Panc1 (cell line): ENCODE measurements around the gene HPN. TPM values are rescaled to one million over a fixed set of nuclear protein-coding genes. Genes with fewer than 3 reads are reported as not detected.

ENCODE experiments used
- ATAC-seq: fragments of 200-7000 bp; cut with Tn5 transposase; 2 replicates; pipeline ENCODE4 v1.9.1; 2020; ENCODE audit warnings: mild to moderate bottlenecking, moderate library complexity
- BruUV-seq: library from RNA; stranded (reverse); fragments of 400-500 nt; replicated peaks from 2 replicates; lab custom pipeline; 2021; lab: Mats Ljungman, UMichigan
- CTCF ChIA-PET: fragments of 300-600 bp; sonication (Branson Sonifier 250); formaldehyde crosslinking; loops from one replicate; lab custom pipeline; 2022; ENCODE audit warnings: antibody characterized with exemption; lab: Charles Lee
- POLR2A ChIA-PET: fragments of 300-600 bp; sonication (Branson Sonifier 250); formaldehyde crosslinking; loops from one replicate; lab custom pipeline; 2022; ENCODE audit warnings: antibody characterized with exemption; lab: Charles Lee
- DNase-seq: peaks from one replicate; pipeline ENCODE4 v3.0.0-alpha.2; 2010; ENCODE audit warnings: low read depth, low spot score
- H3K27ac ChIP-seq: 2 replicates; pipeline ENCODE4 v1.5.1; 2011; ENCODE audit warnings: mild to moderate bottlenecking, low read length, inconsistent platforms
- H3K27me3 ChIP-seq: fragments of 200-500 bp; sonication (Bioruptor generic); 2 replicates; pipeline ENCODE4 v1.6.0; 2014; ENCODE audit warnings: low read length, inconsistent platforms; ENCODE audit not compliant: control insufficient read depth, insufficient read depth
- H3K36me3 ChIP-seq: fragments of 200-500 bp; sonication (Bioruptor generic); 2 replicates; pipeline ENCODE4 v1.5.1; 2014; ENCODE audit warnings: inconsistent platforms, mild to moderate bottlenecking, low read length, moderate library complexity; ENCODE audit not compliant: control insufficient read depth, insufficient read depth
- H3K4me1 ChIP-seq: 2 replicates; pipeline ENCODE4 v1.5.1; 2011; ENCODE audit warnings: inconsistent platforms, mild to moderate bottlenecking, low read length, moderate library complexity; ENCODE audit not compliant: control insufficient read depth, insufficient read depth
- H3K4me3 ChIP-seq, 2 experiments: 2 replicates each; pipeline ENCODE4 v1.5.1; 2011 to 2012; ENCODE audit warnings: low read depth in 2 of 2, low read length in 2 of 2, mild to moderate bottlenecking in 2 of 2, inconsistent platforms in 1 of 2, moderate library complexity in 1 of 2
- H3K9me3 ChIP-seq: fragments of 200-500 bp; sonication (Bioruptor generic); 2 replicates; pipeline ENCODE4 v1.5.1; 2014; ENCODE audit warnings: low read depth, mild to moderate bottlenecking, inconsistent platforms, low read length, moderate library complexity; ENCODE audit not compliant: control insufficient read depth, insufficient read depth
- POLR2AphosphoS5 ChIP-seq: IDR thresholded peaks from 2 replicates; pipeline ENCODE4 v1.6.1; 2012; ENCODE audit warnings: mild to moderate bottlenecking, low read depth, low read length, moderate library complexity
- SIN3A ChIP-seq: IDR thresholded peaks from 2 replicates; pipeline ENCODE4 v1.6.1; 2012; ENCODE audit warnings: low read depth, mild to moderate bottlenecking, low read length, moderate library complexity, borderline replicate concordance; ENCODE audit not compliant: insufficient read depth
- TCF7L2 ChIP-seq: IDR thresholded peaks from 2 replicates; pipeline ENCODE4 v1.6.1; 2011; ENCODE audit warnings: mild to moderate bottlenecking, low read depth, low read length, inconsistent platforms
- in situ Hi-C: cut with HindIII; loops from 2 replicates; pipeline ENCODE4 v1.10.0; 2016; ENCODE audit warnings: low sequenced_read_pairs, low pct_unique_long_range_greater_than_20kb
- intact Hi-C: fragments of 100-400 bp; cut with micrococcal nuclease; formaldehyde crosslinking; loops from one replicate; pipeline ENCODE4 v1.10.0; 2022; ENCODE audit not compliant: unreplicated experiment
- total RNA-seq: library from RNA; stranded (reverse); gene quantifications from one replicate; pipeline ENCODE4 v1.2.1, GENCODE V29; 2021; ENCODE audit not compliant: unreplicated experiment
- TF ChIP-seq, protein P1 (sequence below), 2 experiments: IDR thresholded peaks; 2 replicates each; pipeline ENCODE4 v1.6.1; 2011 to 2012; ENCODE audit warnings: low read depth in 2 of 2, control low read depth in 1 of 2, low read length in 1 of 2, mild to moderate bottlenecking in 1 of 2, moderate library complexity in 1 of 2; ENCODE audit not compliant: insufficient read depth in 1 of 2
- TF ChIP-seq, protein P2 (sequence below): fragments of 450-650 bp; IDR thresholded peaks from 2 replicates; pipeline ENCODE4 v1.5.1; 2017; ENCODE audit warnings: mild to moderate bottlenecking

Gene HPN
- total RNA-seq, 1 experiment from 2014 or later = 0.08 TPM

DNA sequence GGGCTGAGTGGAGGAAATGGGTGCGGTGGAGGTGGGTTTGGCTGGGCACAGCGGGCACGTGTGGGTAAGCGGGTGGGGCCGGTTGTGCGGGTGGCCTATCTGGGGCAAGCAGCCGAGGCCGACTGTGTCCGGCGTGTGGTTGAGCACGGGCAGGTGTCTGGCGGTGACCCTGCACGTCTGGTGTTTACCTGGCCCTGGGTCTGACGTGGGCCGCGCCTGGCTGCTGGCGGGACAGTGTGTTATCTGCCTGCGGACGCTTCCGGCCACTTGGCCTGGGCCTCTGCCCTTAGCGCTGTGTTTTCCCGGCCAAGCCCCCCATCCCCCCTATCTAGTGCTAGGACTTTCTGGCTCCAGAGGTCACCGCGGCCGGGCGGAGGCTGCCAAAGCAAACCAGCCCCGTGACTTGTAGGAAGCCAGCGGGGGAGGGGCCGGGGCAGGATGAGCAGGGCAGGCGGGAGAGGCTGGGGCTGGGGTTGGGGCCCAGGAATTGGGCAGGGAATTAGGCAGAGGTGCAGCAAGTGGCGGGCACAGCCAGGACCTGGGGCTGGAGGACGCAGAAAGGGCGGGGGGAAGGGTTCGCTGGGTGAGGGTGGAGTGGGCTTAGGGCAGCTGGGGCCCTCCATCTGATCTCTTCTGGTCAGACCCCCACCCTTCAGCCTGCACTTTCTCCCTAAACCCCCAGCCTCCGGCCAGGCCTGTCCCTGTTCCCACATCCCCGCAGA is 534 bp upstream of the HPN start:
- no TSS peak for BruUV-seq
- CTCF ChIA-PET = no interaction called here

DNA sequence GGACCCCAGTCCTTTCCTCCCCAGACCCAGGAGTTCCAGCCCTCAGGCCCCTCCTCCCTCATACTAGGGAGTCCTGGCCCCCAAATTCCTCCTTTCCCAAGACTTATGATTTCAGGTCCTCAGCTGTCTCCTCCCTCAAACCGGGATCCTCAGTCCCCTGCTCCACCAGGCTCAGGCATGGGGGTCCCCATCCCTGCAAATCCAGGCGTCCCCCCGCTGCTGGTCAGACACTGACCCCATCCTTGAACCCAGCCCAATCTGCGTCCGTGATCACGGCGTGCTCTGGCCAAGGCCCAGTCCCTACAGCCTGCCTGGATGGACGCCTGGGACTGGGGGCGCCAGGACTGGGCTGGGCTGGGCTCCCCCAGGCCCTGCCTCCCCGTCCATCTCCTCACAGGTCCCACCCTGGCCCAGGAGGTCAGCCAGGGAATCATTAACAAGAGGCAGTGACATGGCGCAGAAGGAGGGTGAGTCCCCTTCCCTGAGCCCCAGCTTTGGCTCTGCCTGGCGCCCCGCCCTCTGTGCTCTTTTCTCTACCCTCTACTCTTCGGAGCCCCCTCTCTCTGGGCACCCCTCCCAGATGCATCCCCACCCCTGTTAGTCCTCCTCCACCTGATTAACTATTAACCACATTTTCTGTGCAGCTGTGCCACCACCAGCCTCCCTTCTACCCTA is 672 bp downstream of the HPN start:
- POLR2A ChIA-PET = no interaction called here
- intact Hi-C loops (loop anchor here (10.0 kb wide), 1 partner anchor 53 kb away; no protein-coding TSS in a partner anchor), in situ Hi-C loops (no loop called here)
- TF ChIP-seq SIN3A (no peak), TCF7L2 (no peak)
- no peaks in the 10 kb centered on the region for H3K27me3 ChIP-seq
- peaks cover 10% of the 10 kb centered on the region for H3K4me1 ChIP-seq
- DNase-seq (no peak), ATAC-seq (no peak)
- H3K4me3 ChIP-seq = no peak overlapping the region
- BruUV-seq = no TSS peak
- H3K36me3 ChIP-seq = no peaks in the 10 kb centered on the region
- H3K9me3 ChIP-seq = no peaks in the 10 kb centered on the region
- CTCF ChIA-PET = no interaction called here
- H3K27ac ChIP-seq = no peak overlapping the region

More for the DNA sequence above, 534 bp upstream of the HPN start:
- no peaks in the 10 kb centered on the region for H3K36me3 ChIP-seq
- H3K27ac ChIP-seq = no peak overlapping the region
- peaks cover 10% of the 10 kb centered on the region for H3K4me1 ChIP-seq
- TF ChIP-seq, protein P1, sequence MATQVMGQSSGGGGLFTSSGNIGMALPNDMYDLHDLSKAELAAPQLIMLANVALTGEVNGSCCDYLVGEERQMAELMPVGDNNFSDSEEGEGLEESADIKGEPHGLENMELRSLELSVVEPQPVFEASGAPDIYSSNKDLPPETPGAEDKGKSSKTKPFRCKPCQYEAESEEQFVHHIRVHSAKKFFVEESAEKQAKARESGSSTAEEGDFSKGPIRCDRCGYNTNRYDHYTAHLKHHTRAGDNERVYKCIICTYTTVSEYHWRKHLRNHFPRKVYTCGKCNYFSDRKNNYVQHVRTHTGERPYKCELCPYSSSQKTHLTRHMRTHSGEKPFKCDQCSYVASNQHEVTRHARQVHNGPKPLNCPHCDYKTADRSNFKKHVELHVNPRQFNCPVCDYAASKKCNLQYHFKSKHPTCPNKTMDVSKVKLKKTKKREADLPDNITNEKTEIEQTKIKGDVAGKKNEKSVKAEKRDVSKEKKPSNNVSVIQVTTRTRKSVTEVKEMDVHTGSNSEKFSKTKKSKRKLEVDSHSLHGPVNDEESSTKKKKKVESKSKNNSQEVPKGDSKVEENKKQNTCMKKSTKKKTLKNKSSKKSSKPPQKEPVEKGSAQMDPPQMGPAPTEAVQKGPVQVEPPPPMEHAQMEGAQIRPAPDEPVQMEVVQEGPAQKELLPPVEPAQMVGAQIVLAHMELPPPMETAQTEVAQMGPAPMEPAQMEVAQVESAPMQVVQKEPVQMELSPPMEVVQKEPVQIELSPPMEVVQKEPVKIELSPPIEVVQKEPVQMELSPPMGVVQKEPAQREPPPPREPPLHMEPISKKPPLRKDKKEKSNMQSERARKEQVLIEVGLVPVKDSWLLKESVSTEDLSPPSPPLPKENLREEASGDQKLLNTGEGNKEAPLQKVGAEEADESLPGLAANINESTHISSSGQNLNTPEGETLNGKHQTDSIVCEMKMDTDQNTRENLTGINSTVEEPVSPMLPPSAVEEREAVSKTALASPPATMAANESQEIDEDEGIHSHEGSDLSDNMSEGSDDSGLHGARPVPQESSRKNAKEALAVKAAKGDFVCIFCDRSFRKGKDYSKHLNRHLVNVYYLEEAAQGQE (IDR thresholded peaks at IDR 0.05; ENCODE audit: insufficient read depth in 1 of 2, low read depth in 2 of 2, low read length in 1 of 2) = no peak
- TF ChIP-seq, protein P2, sequence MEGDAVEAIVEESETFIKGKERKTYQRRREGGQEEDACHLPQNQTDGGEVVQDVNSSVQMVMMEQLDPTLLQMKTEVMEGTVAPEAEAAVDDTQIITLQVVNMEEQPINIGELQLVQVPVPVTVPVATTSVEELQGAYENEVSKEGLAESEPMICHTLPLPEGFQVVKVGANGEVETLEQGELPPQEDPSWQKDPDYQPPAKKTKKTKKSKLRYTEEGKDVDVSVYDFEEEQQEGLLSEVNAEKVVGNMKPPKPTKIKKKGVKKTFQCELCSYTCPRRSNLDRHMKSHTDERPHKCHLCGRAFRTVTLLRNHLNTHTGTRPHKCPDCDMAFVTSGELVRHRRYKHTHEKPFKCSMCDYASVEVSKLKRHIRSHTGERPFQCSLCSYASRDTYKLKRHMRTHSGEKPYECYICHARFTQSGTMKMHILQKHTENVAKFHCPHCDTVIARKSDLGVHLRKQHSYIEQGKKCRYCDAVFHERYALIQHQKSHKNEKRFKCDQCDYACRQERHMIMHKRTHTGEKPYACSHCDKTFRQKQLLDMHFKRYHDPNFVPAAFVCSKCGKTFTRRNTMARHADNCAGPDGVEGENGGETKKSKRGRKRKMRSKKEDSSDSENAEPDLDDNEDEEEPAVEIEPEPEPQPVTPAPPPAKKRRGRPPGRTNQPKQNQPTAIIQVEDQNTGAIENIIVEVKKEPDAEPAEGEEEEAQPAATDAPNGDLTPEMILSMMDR = no peak
- no peak for TF ChIP-seq SIN3A
- no peak for TF ChIP-seq TCF7L2
- no peak for TF ChIP-seq POLR2AphosphoS5
- H3K27me3 ChIP-seq = no peaks in the 10 kb centered on the region
- ATAC-seq (peak; percentile 49), DNase-seq (no peak)
- POLR2A ChIA-PET = no interaction called here
- in situ Hi-C loops (no loop called here), intact Hi-C loops (loop anchor here (10.0 kb wide), 1 partner anchor 54 kb away; no protein-coding TSS in a partner anchor)
- no peaks in the 10 kb centered on the region for H3K9me3 ChIP-seq
- peak overlapping the region in 1 of 2 experiments; percentile 3; a peak in 1 of 4 replicates for H3K4me3 ChIP-seq
